OCI-LY7 (cell line): ENCODE data around the gene STXBP1. TPM values are rescaled to one million over a fixed set of nuclear protein-coding genes. Genes with fewer than 3 reads are reported as not detected.

ENCODE experiments used
- BruUV-seq: library from RNA; stranded (reverse); fragments of 400-500 nt; replicated peaks from 2 replicates; lab custom pipeline; 2021; lab: Mats Ljungman, UMichigan
- CTCF ChIA-PET: fragments of 300-600 bp; sonication (Branson Sonifier 250); formaldehyde crosslinking; loops from one replicate; lab custom pipeline; 2022; ENCODE audit warnings: antibody characterized with exemption; ENCODE audit not compliant: unreplicated experiment; lab: Charles Lee
- POLR2A ChIA-PET: fragments of 300-600 bp; sonication (Branson Sonifier 250); formaldehyde crosslinking; loops from one replicate; lab custom pipeline; 2022; ENCODE audit warnings: antibody characterized with exemption; lab: Charles Lee
- DNase-seq: peaks from one replicate; pipeline ENCODE4 v3.0.0-alpha.2; 2015; ENCODE audit warnings: low spot score
- H2AFZ ChIP-seq: fragments of 200-600 bp; sonication (generic), shearing (Covaris generic); 2 replicates; pipeline ENCODE4 v1.6.1; 2014; ENCODE audit warnings: mild to moderate bottlenecking, antibody characterized with exemption, low read length, moderate library complexity
- H3K27ac ChIP-seq: fragments of 200-600 bp; sonication (generic); 2 replicates; pipeline ENCODE4 v1.5.1; 2014; ENCODE audit warnings: mixed run types, low read depth, mild to moderate bottlenecking, moderate library complexity, low read length, inconsistent platforms; ENCODE audit not compliant: poor library complexity, severe bottlenecking
- H3K36me3 ChIP-seq: fragments of 200-600 bp; sonication (generic); 2 replicates; pipeline ENCODE4 v1.6.1; 2014; ENCODE audit warnings: mild to moderate bottlenecking, antibody characterized with exemption, low read length, moderate library complexity, mixed read lengths; ENCODE audit not compliant: insufficient read depth
- H3K4me1 ChIP-seq: fragments of 200-600 bp; sonication (generic); 2 replicates; pipeline ENCODE4 v1.5.1; 2014; ENCODE audit warnings: mild to moderate bottlenecking, low read length; ENCODE audit not compliant: insufficient read depth, poor library complexity, severe bottlenecking
- H3K4me2 ChIP-seq: fragments of 200-600 bp; sonication (generic); 2 replicates; pipeline ENCODE4 v1.6.1; 2014; ENCODE audit warnings: mild to moderate bottlenecking, low read length
- H3K4me3 ChIP-seq: fragments of 200-600 bp; sonication (generic); 2 replicates; pipeline ENCODE4 v1.5.1; 2014; ENCODE audit warnings: mild to moderate bottlenecking, low read depth, low read length; ENCODE audit not compliant: poor library complexity, severe bottlenecking
- H3K79me2 ChIP-seq: fragments of 200-600 bp; sonication (generic); 2 replicates; pipeline ENCODE4 v1.6.1; 2016; ENCODE audit warnings: low read depth, mild to moderate bottlenecking, low read length, moderate library complexity, mixed read lengths; ENCODE audit not compliant: insufficient read depth
- H3K9me2 ChIP-seq: fragments of 200-600 bp; sonication (generic); 2 replicates; pipeline ENCODE4 v1.6.1; 2016; ENCODE audit warnings: mild to moderate bottlenecking, low read length, mixed read lengths; ENCODE audit not compliant: insufficient read depth
- H3K9me3 ChIP-seq: fragments of 200-600 bp; sonication (generic); 2 replicates; pipeline ENCODE4 v1.6.1; 2014; ENCODE audit warnings: mild to moderate bottlenecking, mixed run types, low read length, mixed read lengths
- H4K20me1 ChIP-seq: fragments of 200-600 bp; sonication (generic); 2 replicates; pipeline ENCODE4 v1.6.1; 2014; ENCODE audit warnings: mild to moderate bottlenecking, antibody characterized with exemption, low read length, moderate library complexity, mixed read lengths; ENCODE audit not compliant: insufficient read depth
- EZH2phosphoT487 ChIP-seq: fragments of 200-600 bp; sonication (generic); IDR thresholded peaks from 2 replicates; pipeline ENCODE4 v1.6.1; 2018; ENCODE audit warnings: low read depth, borderline replicate concordance, mild to moderate bottlenecking, mixed run types, antibody characterized with exemption, low read length, moderate library complexity, mixed read lengths
- intact Hi-C: fragments of 100-400 bp; cut with micrococcal nuclease; formaldehyde crosslinking; loops from one replicate; pipeline ENCODE4 v1.10.0; 2022; ENCODE audit not compliant: unreplicated experiment
- total RNA-seq, 2 experiments: library from RNA; depleted of rRNA in 1 of 2; stranded (reverse); fragments of >200 nt in 1 of 2; shearing (Covaris generic) in 1 of 2; gene quantifications; 2 replicates each; pipeline ENCODE4 v1.2.3, GENCODE V29; 2014 to 2022
- TF ChIP-seq, protein P1 (sequence below): fragments of 200-600 bp; sonication (generic); conservative IDR thresholded peaks from 2 replicates; pipeline ENCODE4 v1.5.1; 2014; ENCODE audit warnings: mild to moderate bottlenecking, antibody characterized with exemption, low read length, moderate library complexity, mixed read lengths

The STXBP1 gene
- total RNA-seq, 2 experiments from 2014 or later: 4.1 to 20.4 TPM

DNA sequence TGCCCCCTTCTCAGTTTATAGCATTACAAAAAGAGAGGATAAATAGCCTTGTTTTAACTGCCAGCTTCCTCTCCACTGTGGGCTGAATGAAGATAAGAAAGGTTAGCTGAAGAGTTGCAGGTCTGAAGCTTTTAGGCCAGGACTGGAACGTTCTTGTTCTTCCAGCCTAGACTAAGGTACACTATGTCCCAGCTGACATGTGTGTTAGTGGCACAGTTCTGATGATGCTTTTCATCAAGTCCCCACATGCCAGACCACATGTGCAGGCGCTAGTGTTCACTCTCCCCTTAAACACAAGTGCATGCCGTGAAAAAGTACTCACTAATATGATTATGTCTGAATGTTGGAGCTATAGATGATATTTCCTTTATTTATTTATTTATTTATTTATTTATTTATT lies 40.7 kb downstream of the STXBP1 start:
- ChIA-PET CTCF (no interaction called here), POLR2A (interaction anchor here (1.7 kb wide), 1 partner anchor 15 kb away, joined by 4 read pairs; no protein-coding TSS in a partner anchor)
- Histone ChIP-seq H3K9me2 (no peaks in the 10 kb centered on the region), H3K4me3 (no peak overlapping the region), H3K27ac (no peak overlapping the region), H4K20me1 (no peaks in the 10 kb centered on the region), H3K79me2 (no peaks in the 10 kb centered on the region), H3K4me1 (no peaks in the 10 kb centered on the region), H3K4me2 (no peak overlapping the region), H3K36me3 (no peaks in the 10 kb centered on the region), H3K9me3 (no peaks in the 10 kb centered on the region), H2AFZ (no peak overlapping the region)
- no peak for DNase-seq
- no TSS peak for BruUV-seq
- TF ChIP-seq, protein P1, sequence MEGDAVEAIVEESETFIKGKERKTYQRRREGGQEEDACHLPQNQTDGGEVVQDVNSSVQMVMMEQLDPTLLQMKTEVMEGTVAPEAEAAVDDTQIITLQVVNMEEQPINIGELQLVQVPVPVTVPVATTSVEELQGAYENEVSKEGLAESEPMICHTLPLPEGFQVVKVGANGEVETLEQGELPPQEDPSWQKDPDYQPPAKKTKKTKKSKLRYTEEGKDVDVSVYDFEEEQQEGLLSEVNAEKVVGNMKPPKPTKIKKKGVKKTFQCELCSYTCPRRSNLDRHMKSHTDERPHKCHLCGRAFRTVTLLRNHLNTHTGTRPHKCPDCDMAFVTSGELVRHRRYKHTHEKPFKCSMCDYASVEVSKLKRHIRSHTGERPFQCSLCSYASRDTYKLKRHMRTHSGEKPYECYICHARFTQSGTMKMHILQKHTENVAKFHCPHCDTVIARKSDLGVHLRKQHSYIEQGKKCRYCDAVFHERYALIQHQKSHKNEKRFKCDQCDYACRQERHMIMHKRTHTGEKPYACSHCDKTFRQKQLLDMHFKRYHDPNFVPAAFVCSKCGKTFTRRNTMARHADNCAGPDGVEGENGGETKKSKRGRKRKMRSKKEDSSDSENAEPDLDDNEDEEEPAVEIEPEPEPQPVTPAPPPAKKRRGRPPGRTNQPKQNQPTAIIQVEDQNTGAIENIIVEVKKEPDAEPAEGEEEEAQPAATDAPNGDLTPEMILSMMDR: no peak
- no peak for TF ChIP-seq EZH2phosphoT487
- intact Hi-C loops: no loop called here

DNA sequence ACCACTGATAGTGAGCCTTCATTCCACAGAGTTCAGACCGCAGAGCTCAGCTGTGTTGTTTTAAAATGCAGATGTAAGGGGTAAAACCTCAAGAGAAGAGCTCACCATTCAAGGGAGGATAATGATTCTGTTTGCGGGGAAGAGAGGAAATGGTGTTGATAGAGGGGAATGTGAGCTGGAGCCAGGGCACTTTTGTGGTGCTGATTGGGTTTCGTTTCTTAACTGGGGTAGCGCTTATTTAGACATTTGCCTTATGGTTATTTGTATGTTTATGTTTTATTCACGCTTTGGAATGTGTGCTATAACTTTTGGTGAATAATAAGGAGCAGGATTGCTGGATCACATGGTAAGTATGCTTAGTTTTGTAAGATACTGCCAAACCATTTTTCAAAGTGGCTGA lies 42.5 kb downstream of the STXBP1 start:
- Histone ChIP-seq H3K4me3 (no peak overlapping the region), H3K9me2 (no peaks in the 10 kb centered on the region), H4K20me1 (no peaks in the 10 kb centered on the region), H2AFZ (no peak overlapping the region), H3K4me2 (no peak overlapping the region), H3K79me2 (no peaks in the 10 kb centered on the region), H3K36me3 (no peaks in the 10 kb centered on the region), H3K27ac (no peak overlapping the region), H3K4me1 (no peaks in the 10 kb centered on the region), H3K9me3 (no peaks in the 10 kb centered on the region)
- DNase-seq: no peak
- TF ChIP-seq EZH2phosphoT487: no peak
- TF ChIP-seq, protein P1: no peak
- POLR2A ChIA-PET: interaction anchor here (0.6 to 1.0 kb wide), 2 partner anchors 208 to 277 kb away, joined by 3 read pairs; no protein-coding TSS in a partner anchor
- CTCF ChIA-PET: no interaction called here
- BruUV-seq: no TSS peak
- intact Hi-C loops: no loop called here

DNA sequence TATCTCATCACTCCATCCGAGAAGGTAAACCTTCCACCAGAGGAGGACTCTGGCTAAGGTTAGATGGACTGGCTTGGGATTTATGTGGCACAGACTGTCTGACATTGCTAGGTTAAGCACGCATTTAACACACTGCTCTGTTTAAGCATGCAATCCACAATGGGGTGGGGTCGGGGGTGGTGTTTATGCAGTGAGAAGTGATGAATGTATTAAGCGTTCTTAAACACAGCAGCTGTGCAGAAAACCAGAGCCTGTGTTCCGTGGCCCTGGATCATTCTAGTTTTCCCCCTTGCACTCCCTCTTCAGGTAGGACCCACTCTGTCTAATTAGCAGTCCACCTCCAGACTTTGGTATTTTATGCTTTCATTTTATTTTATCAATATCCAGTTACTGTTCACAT lies 46.4 kb downstream of the STXBP1 start:
- intact Hi-C loops: no loop called here
- H3K4me3 ChIP-seq: no peak overlapping the region
- no peaks in the 10 kb centered on the region for H3K36me3 ChIP-seq
- no TSS peak for BruUV-seq
- H3K79me2 ChIP-seq: no peaks in the 10 kb centered on the region
- no peak overlapping the region for H3K4me2 ChIP-seq
- H3K9me3 ChIP-seq: no peaks in the 10 kb centered on the region
- DNase-seq: no peak
- CTCF ChIA-PET: no interaction called here
- H3K27ac ChIP-seq: no peak overlapping the region
- H3K9me2 ChIP-seq: no peaks in the 10 kb centered on the region
- POLR2A ChIA-PET: interaction anchor here (0.6 kb wide), 1 partner anchor 56 kb away, joined by 3 read pairs; no protein-coding TSS in a partner anchor
- TF ChIP-seq, protein P1: no peak
- no peak for TF ChIP-seq EZH2phosphoT487
- H4K20me1 ChIP-seq: no peaks in the 10 kb centered on the region
- H3K4me1 ChIP-seq: no peaks in the 10 kb centered on the region
- H2AFZ ChIP-seq: no peak overlapping the region
